ENCODE measurements around the gene IL13.

IL13 gene

DNA sequence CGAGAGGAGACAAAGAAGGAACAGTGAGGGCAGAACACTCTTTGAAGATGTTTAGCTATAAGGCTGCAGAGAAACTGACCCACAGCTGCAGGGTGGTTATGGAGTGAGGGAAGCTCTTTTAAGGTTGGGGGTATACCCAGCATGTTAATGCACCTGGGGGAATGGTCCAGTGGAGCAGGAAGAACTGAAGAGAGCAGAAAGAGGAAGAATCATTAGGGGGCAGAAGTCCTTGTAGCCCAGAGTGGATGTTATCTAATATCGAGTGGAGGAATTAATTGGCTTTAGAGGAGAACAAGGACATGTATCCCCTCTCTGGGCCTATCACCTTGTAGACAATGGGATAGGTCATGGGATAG, 23.5 kb downstream of the IL13 start:
- CTCF ChIA-PET = no interaction called here
- POLR2A ChIA-PET = no interaction called here
- TF ChIP-seq SP1 (IDR thresholded peaks at IDR 0.05) (no peak), TARDBP (IDR thresholded peaks at IDR 0.05) (no peak), LEF1 (IDR thresholded peaks at IDR 0.05; ENCODE audit: borderline replicate concordance) (no peak), BHLHE40 (IDR thresholded peaks at IDR 0.05; ENCODE audit: borderline replicate concordance) (no peak), FOXK2 (IDR thresholded peaks at IDR 0.05) (no peak), ELF4 (IDR thresholded peaks at IDR 0.05) (no peak), PKNOX1 (IDR thresholded peaks at IDR 0.05) (no peak), ARNT (IDR thresholded peaks at IDR 0.05) (no peak), HDGF (IDR thresholded peaks at IDR 0.05; ENCODE audit: borderline replicate concordance) (no peak), L3MBTL2 (conservative IDR thresholded peaks at IDR 0.05) (no peak), FOXA1 (IDR thresholded peaks at IDR 0.05) (no peak), FOXM1 (IDR thresholded peaks at IDR 0.05; ENCODE audit: borderline replicate concordance) (no peak), ZNF384 (IDR thresholded peaks at IDR 0.05) (no peak), CTBP1 (IDR thresholded peaks at IDR 0.05; ENCODE audit: borderline replicate concordance) (no peak), NFRKB (IDR thresholded peaks at IDR 0.05) (no peak), SUZ12 (IDR thresholded peaks at IDR 0.05) (no peak)
- no peak for DNase-seq (ENCODE audit: extremely low spot score)

DNA sequence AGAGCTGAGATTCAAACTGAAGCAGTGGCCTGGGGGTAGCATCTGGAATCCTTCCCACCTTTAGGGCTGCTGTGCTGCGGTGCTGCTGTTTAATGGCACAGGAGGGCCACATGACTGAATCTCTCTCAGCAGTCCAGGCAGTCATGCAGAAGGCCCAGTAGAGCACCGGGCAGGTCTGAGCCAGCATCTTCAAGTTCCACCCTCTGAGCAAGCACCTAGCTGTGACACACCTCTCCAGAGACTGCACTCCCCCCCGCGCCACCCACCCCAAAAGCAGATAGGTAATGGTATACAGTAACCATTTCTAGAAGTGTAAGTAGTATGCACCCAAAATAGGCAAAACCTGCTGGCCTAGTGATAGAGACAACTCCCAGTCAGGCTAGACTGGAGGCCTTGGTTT, 24.0 kb downstream of the IL13 start:
- CTCF ChIA-PET = interaction anchor here (0.6 kb wide), 1 partner anchor 16 kb away, joined by 4 read pairs; no protein-coding TSS in a partner anchor
- POLR2A ChIA-PET = no interaction called here
- DNase-seq (ENCODE audit: extremely low spot score) = no peak
- TF ChIP-seq ZNF384 (IDR thresholded peaks at IDR 0.05) (no peak), NFRKB (IDR thresholded peaks at IDR 0.05) (no peak), FOXM1 (IDR thresholded peaks at IDR 0.05; ENCODE audit: borderline replicate concordance) (no peak), BHLHE40 (IDR thresholded peaks at IDR 0.05; ENCODE audit: borderline replicate concordance) (no peak), SP1 (IDR thresholded peaks at IDR 0.05) (no peak), ELF4 (IDR thresholded peaks at IDR 0.05) (no peak), ARNT (IDR thresholded peaks at IDR 0.05) (no peak), SUZ12 (IDR thresholded peaks at IDR 0.05) (no peak), HDGF (IDR thresholded peaks at IDR 0.05; ENCODE audit: borderline replicate concordance) (no peak), PKNOX1 (IDR thresholded peaks at IDR 0.05) (no peak), FOXA1 (IDR thresholded peaks at IDR 0.05) (no peak), CTBP1 (IDR thresholded peaks at IDR 0.05; ENCODE audit: borderline replicate concordance) (no peak), TARDBP (IDR thresholded peaks at IDR 0.05) (no peak), LEF1 (IDR thresholded peaks at IDR 0.05; ENCODE audit: borderline replicate concordance) (no peak), FOXK2 (IDR thresholded peaks at IDR 0.05) (no peak)

GRCh38 chr5:132684491-132684890, 26.5 kb downstream of the IL13 start:
- CTCF ChIA-PET = no interaction called here
- POLR2A ChIA-PET = no interaction called here
- no peak for DNase-seq (ENCODE audit: extremely low spot score)
- TF ChIP-seq SUZ12 (IDR thresholded peaks at IDR 0.05) = no peak
- no peak for TF ChIP-seq FOXA1 (IDR thresholded peaks at IDR 0.05)
- TF ChIP-seq HDGF (IDR thresholded peaks at IDR 0.05; ENCODE audit: borderline replicate concordance) = no peak
- TF ChIP-seq L3MBTL2 (conservative IDR thresholded peaks at IDR 0.05) = no peak
- no peak for TF ChIP-seq ARNT (IDR thresholded peaks at IDR 0.05)
- TF ChIP-seq TARDBP (IDR thresholded peaks at IDR 0.05) = no peak
- no peak for TF ChIP-seq PKNOX1 (IDR thresholded peaks at IDR 0.05)
- TF ChIP-seq FOXM1 (IDR thresholded peaks at IDR 0.05; ENCODE audit: borderline replicate concordance) = no peak
- no peak for TF ChIP-seq SP1 (IDR thresholded peaks at IDR 0.05)
- TF ChIP-seq NFRKB (IDR thresholded peaks at IDR 0.05) = no peak
- TF ChIP-seq CTBP1 (IDR thresholded peaks at IDR 0.05; ENCODE audit: borderline replicate concordance) = no peak

- ChIA-PET CTCF (no interaction called here), POLR2A (no interaction called here)
- TF ChIP-seq FOXA1 (IDR thresholded peaks at IDR 0.05) = no peak
- TF ChIP-seq NFRKB (IDR thresholded peaks at IDR 0.05) = no peak
- TF ChIP-seq ELF4 (IDR thresholded peaks at IDR 0.05) = no peak
- TF ChIP-seq LEF1 (IDR thresholded peaks at IDR 0.05; ENCODE audit: borderline replicate concordance) = no peak
- no peak for TF ChIP-seq SP1 (IDR thresholded peaks at IDR 0.05)
- TF ChIP-seq FOXK2 (IDR thresholded peaks at IDR 0.05) = no peak
- no peak for TF ChIP-seq CTBP1 (IDR thresholded peaks at IDR 0.05; ENCODE audit: borderline replicate concordance)
- TF ChIP-seq HDGF (IDR thresholded peaks at IDR 0.05; ENCODE audit: borderline replicate concordance) = no peak
- no peak for TF ChIP-seq L3MBTL2 (conservative IDR thresholded peaks at IDR 0.05)
- no peak for TF ChIP-seq PKNOX1 (IDR thresholded peaks at IDR 0.05)
- TF ChIP-seq FOXM1 (IDR thresholded peaks at IDR 0.05; ENCODE audit: borderline replicate concordance) = no peak
- TF ChIP-seq ZNF384 (IDR thresholded peaks at IDR 0.05) = no peak
- TF ChIP-seq BHLHE40 (IDR thresholded peaks at IDR 0.05; ENCODE audit: borderline replicate concordance) = no peak
- no peak for TF ChIP-seq TARDBP (IDR thresholded peaks at IDR 0.05)
- no peak for TF ChIP-seq SUZ12 (IDR thresholded peaks at IDR 0.05)
- no peak for TF ChIP-seq ARNT (IDR thresholded peaks at IDR 0.05)
- no peak for DNase-seq (ENCODE audit: extremely low spot score)
These were observed 27.1 kb downstream of the IL13 start for GRCh38 chr5:132684922-132685720.

GRCh38 chr5:132686193-132686592, 28.2 kb downstream of the IL13 start:
- no peak for DNase-seq (ENCODE audit: extremely low spot score)
- CTCF ChIA-PET = no interaction called here
- POLR2A ChIA-PET = no interaction called here

More at GRCh38 chr5:132686193-132686592, 28.2 kb downstream of the IL13 start:
- no peak for TF ChIP-seq BHLHE40 (IDR thresholded peaks at IDR 0.05; ENCODE audit: borderline replicate concordance)
- 0 out of 2 replicates have a peak, but pooled peaks have one; percentile 11 for TF ChIP-seq ZNF384 (IDR thresholded peaks at IDR 0.05)
